GM21447 (cell line): ENCODE results near the gene DAND5.

Experiments
- ATAC-seq: cut with Tn5 transposase; IDR thresholded peaks from one replicate; pipeline ENCODE4 v1.9.1; 2021; ENCODE audit not compliant: unreplicated experiment

Gene DAND5

GRCh38 chr19:12969292-12969988 is at the start of gene DAND5:
TSS of gene DAND5 (plus strand) at chr19:12969576. CDS start at chr19:12969661, 85 bp downstream.
- ATAC-seq: no peak

GRCh38 chr19:12921047-12921446 is 48.3 kb upstream of the DAND5 start:
- ATAC-seq: no peak

GRCh38 chr19:12922959-12923358 is 46.4 kb upstream of the DAND5 start:
- no peak for ATAC-seq

- ATAC-seq: no peak
Observed at GRCh38 chr19:12924621-12925310, 44.6 kb upstream of the DAND5 start.

- no peak for ATAC-seq
Observed at GRCh38 chr19:12930002-12930645, 39.3 kb upstream of the DAND5 start.

GRCh38 chr19:12932392-12933286 is 36.7 kb upstream of the DAND5 start:
- ATAC-seq: no peak

GRCh38 chr19:12933287-12934072 is 35.9 kb upstream of the DAND5 start, which contains the start of gene FARSA:
TSS of gene FARSA (minus strand) at chr19:12933711. CDS start at chr19:12933696, 15 bp downstream.
- peak; percentile 42 for ATAC-seq

GRCh38 chr19:12935071-12935470 is 34.3 kb upstream of the DAND5 start:
- no peak for ATAC-seq

GRCh38 chr19:12936582-12936981 is 32.8 kb upstream of the DAND5 start:
- ATAC-seq: no peak

- ATAC-seq: no peak
Observed at GRCh38 chr19:12937093-12937926, 32.1 kb upstream of the DAND5 start.

GRCh38 chr19:12937927-12938778 is 31.2 kb upstream of the DAND5 start, which contains the start of gene CALR:
TSS of gene CALR (plus strand) at chr19:12938609. CDS start at chr19:12938680, 71 bp downstream.
- ATAC-seq: peak; percentile 76

GRCh38 chr19:12938779-12939601 is 30.4 kb upstream of the DAND5 start:
- ATAC-seq: no peak

GRCh38 chr19:12939975-12940423 is 29.4 kb upstream of the DAND5 start:
- ATAC-seq: no peak

- ATAC-seq: no peak
Observed at GRCh38 chr19:12940897-12941296, 28.5 kb upstream of the DAND5 start.

- no peak for ATAC-seq
Observed at GRCh38 chr19:12943437-12944044, 25.8 kb upstream of the DAND5 start.

- no peak for ATAC-seq
Observed at GRCh38 chr19:12944104-12944674, 25.2 kb upstream of the DAND5 start.
